Ureter (tissue), 1 donor: ENCODE results near the gene SETD1A. TPM values are rescaled to one million over a fixed set of nuclear protein-coding genes. Genes with fewer than 3 reads are reported as not detected.
"Not testable (repeated sequence)": the region's sequence is repeated elsewhere in the genome, so short reads cannot be mapped to it uniquely, and the experiment has no call there.

Source experiments
- DNase-seq: peaks from one replicate; pipeline ENCODE4 v3.0.0-alpha.2; 2020; ENCODE audit warnings: low spot score
- total RNA-seq: library from RNA; stranded (reverse); gene quantifications from one replicate; pipeline ENCODE4 v1.2.4, GENCODE V29; 2023
- donor health status: DM: yes; HTN: yes; CAD: no.

SETD1A gene
- total RNA-seq, 1 donor from 2014 or later, result 19.6 TPM

- no peak for DNase-seq
Observed at GRCh38 chr16:30998852-30999761, 41.6 kb downstream of the SETD1A start.

GRCh38 chr16:31000671-31001382 is 43.3 kb downstream of the SETD1A start:
- DNase-seq, result no peak

GRCh38 chr16:31001507-31002249 is 44.1 kb downstream of the SETD1A start:
- no peak for DNase-seq

- DNase-seq, result no peak
Observed at GRCh38 chr16:31002250-31002700, 44.7 kb downstream of the SETD1A start.

GRCh38 chr16:31002862-31003341 is 45.3 kb downstream of the SETD1A start:
- no peak for DNase-seq

- DNase-seq, result no peak
Observed at GRCh38 chr16:31003744-31004143, 46.2 kb downstream of the SETD1A start.

GRCh38 chr16:31004658-31005057 is 47.1 kb downstream of the SETD1A start:
- DNase-seq, result no peak

GRCh38 chr16:31005350-31006085 is 48.0 kb downstream of the SETD1A start:
- no peak for DNase-seq

GRCh38 chr16:31006086-31006385 is 48.5 kb downstream of the SETD1A start:
- no peak for DNase-seq

GRCh38 chr16:31006589-31006988 is 49.0 kb downstream of the SETD1A start:
- no peak for DNase-seq

GRCh38 chr16:31007684-31008083 is 50.1 kb downstream of the SETD1A start:
- DNase-seq, result no peak

- DNase-seq, result no peak
Observed at GRCh38 chr16:31008149-31008548, 50.6 kb downstream of the SETD1A start.

- no peak for DNase-seq
Observed at GRCh38 chr16:31008551-31008950, 51.0 kb downstream of the SETD1A start.

GRCh38 chr16:31009120-31009519 is 51.6 kb downstream of the SETD1A start:
- no peak for DNase-seq

- DNase-seq, result no peak
Observed at GRCh38 chr16:31009894-31010584, 52.5 kb downstream of the SETD1A start.

GRCh38 chr16:31010585-31011325 is 53.2 kb downstream of the SETD1A start, which contains the start of gene STX1B:
TSS of gene STX1B (minus strand) at chr16:31010638. CDS start at chr16:31010396, 242 bp downstream.
- no peak for DNase-seq

GRCh38 chr16:31011815-31012214 is 54.3 kb downstream of the SETD1A start:
- DNase-seq, result not testable (repeated sequence)

- not testable (repeated sequence) for DNase-seq
Observed at GRCh38 chr16:31013292-31013691, 55.7 kb downstream of the SETD1A start.

GRCh38 chr16:31016018-31016417 is 58.5 kb downstream of the SETD1A start:
- DNase-seq, result no peak

- not testable (repeated sequence) for DNase-seq
Observed at GRCh38 chr16:31017756-31018155, 60.2 kb downstream of the SETD1A start.
